ENCODE measurements around the gene SLC5A9. TPM values are rescaled to one million over a fixed set of nuclear protein-coding genes. Genes with fewer than 3 reads are reported as not detected.

Gene SLC5A9
- polyA plus RNA-seq, 3 donors: 0.15 to 0.42 (median 0.28) TPM

GRCh38 chr1:48250572-48250971 is 28.1 kb downstream of the SLC5A9 start:
- Mint-ChIP-seq H3K9me3 (peaks cover 0 to 6% (median 0%) of the 10 kb centered on the region in 7 donors), H3K36me3 (peaks cover 0 to 2% of the 10 kb centered on the region in 2 donors), H3K4me1 (peaks cover 30% of the 10 kb centered on the region), H3K4me3 (no peak overlapping the region), H3K27ac (peak overlapping the region in 1 of 7 donors; percentile 55), H3K27me3 (ENCODE audit: low read depth in 3 of 3) (peaks cover 2 to 6% (median 2%) of the 10 kb centered on the region in 3 donors)
- H3K4me1 ChIP-seq (ENCODE audit: control insufficient read depth in 1 of 2, insufficient read depth in 2 of 2, low read length in 2 of 2): peaks cover 23 to 24% of the 10 kb centered on the region in 2 donors
- no peak overlapping the region for H3K27ac ChIP-seq (ENCODE audit: low read depth in 1 of 2, low read length in 2 of 2)
- TF ChIP-seq, protein P1, sequence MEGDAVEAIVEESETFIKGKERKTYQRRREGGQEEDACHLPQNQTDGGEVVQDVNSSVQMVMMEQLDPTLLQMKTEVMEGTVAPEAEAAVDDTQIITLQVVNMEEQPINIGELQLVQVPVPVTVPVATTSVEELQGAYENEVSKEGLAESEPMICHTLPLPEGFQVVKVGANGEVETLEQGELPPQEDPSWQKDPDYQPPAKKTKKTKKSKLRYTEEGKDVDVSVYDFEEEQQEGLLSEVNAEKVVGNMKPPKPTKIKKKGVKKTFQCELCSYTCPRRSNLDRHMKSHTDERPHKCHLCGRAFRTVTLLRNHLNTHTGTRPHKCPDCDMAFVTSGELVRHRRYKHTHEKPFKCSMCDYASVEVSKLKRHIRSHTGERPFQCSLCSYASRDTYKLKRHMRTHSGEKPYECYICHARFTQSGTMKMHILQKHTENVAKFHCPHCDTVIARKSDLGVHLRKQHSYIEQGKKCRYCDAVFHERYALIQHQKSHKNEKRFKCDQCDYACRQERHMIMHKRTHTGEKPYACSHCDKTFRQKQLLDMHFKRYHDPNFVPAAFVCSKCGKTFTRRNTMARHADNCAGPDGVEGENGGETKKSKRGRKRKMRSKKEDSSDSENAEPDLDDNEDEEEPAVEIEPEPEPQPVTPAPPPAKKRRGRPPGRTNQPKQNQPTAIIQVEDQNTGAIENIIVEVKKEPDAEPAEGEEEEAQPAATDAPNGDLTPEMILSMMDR (IDR thresholded peaks at IDR 0.05): no peak
- H3K9me3 ChIP-seq (replicated peaks in 1 of 2; ENCODE audit: control insufficient read depth in 1 of 2, insufficient read depth in 1 of 2, low read length in 2 of 2): no peaks in the 10 kb centered on the region
- no peaks in the 10 kb centered on the region for H4K20me1 ChIP-seq (ENCODE audit: insufficient read depth, low read length)
- H3K27me3 ChIP-seq (ENCODE audit: control insufficient read depth in 2 of 2, insufficient read depth in 2 of 2, low read length in 2 of 2): no peaks in the 10 kb centered on the region
- no peaks in the 10 kb centered on the region for H3K36me3 ChIP-seq (replicated peaks in 1 of 2; ENCODE audit: control insufficient read depth in 1 of 2, insufficient read depth in 2 of 2, low read length in 2 of 2)
- intact Hi-C loops (cut with micrococcal nuclease): no loop called here
- WGBS (ENCODE audit: insufficient coverage): 60% methylated on average over 1 of the region's 3 CpGs
- DNase-seq: no peak
- H3K79me2 ChIP-seq (ENCODE audit: insufficient read depth, low read length): no peaks in the 10 kb centered on the region
- no peak overlapping the region for H3K4me3 ChIP-seq (replicated peaks in 1 of 3; ENCODE audit: low read depth in 2 of 3, low read length in 3 of 3)
- no peak overlapping the region for H3K4me2 ChIP-seq (replicated peaks; ENCODE audit: extremely low read depth, low read length, poor library complexity, severe bottlenecking)
- no peak overlapping the region for H3K9ac ChIP-seq (ENCODE audit: insufficient read depth, low read length, poor library complexity, severe bottlenecking)
- no peak overlapping the region for H2AFZ ChIP-seq (ENCODE audit: insufficient read depth, low read depth, low read length, poor library complexity, severe bottlenecking)

- peaks cover 2 to 6% (median 3%) of the 10 kb centered on the region in 3 donors for H3K27me3 Mint-ChIP-seq (ENCODE audit: low read depth in 3 of 3)
- Histone ChIP-seq H3K27me3 (ENCODE audit: control insufficient read depth in 2 of 2, insufficient read depth in 2 of 2, low read length in 2 of 2) (no peaks in the 10 kb centered on the region), H3K9ac (ENCODE audit: insufficient read depth, low read length, poor library complexity, severe bottlenecking) (no peak overlapping the region), H2AFZ (ENCODE audit: insufficient read depth, low read depth, low read length, poor library complexity, severe bottlenecking) (no peak overlapping the region), H3K4me1 (ENCODE audit: control insufficient read depth in 1 of 2, insufficient read depth in 2 of 2, low read length in 2 of 2) (peaks cover 16 to 17% of the 10 kb centered on the region in 2 donors), H3K9me3 (replicated peaks in 1 of 2; ENCODE audit: control insufficient read depth in 1 of 2, insufficient read depth in 1 of 2, low read length in 2 of 2) (no peaks in the 10 kb centered on the region), H3K36me3 (replicated peaks in 1 of 2; ENCODE audit: control insufficient read depth in 1 of 2, insufficient read depth in 2 of 2, low read length in 2 of 2) (no peaks in the 10 kb centered on the region), H3K79me2 (ENCODE audit: insufficient read depth, low read length) (no peaks in the 10 kb centered on the region), H3K4me2 (replicated peaks; ENCODE audit: extremely low read depth, low read length, poor library complexity, severe bottlenecking) (no peak overlapping the region), H3K4me3 (replicated peaks in 1 of 3; ENCODE audit: low read depth in 2 of 3, low read length in 3 of 3) (no peak overlapping the region), H4K20me1 (ENCODE audit: insufficient read depth, low read length) (no peaks in the 10 kb centered on the region), H3K27ac (ENCODE audit: low read depth in 1 of 2, low read length in 2 of 2) (no peak overlapping the region)
- H3K4me3 Mint-ChIP-seq: no peak overlapping the region
- intact Hi-C loops (cut with micrococcal nuclease): no loop called here
- H3K27ac Mint-ChIP-seq: no peak overlapping the region
- peaks cover 24% of the 10 kb centered on the region for H3K4me1 Mint-ChIP-seq
- peaks cover 0 to 2% of the 10 kb centered on the region in 2 donors for H3K36me3 Mint-ChIP-seq
- peaks cover 0 to 6% (median 0%) of the 10 kb centered on the region in 7 donors for H3K9me3 Mint-ChIP-seq
- 100% methylated on average over 2 of the region's 2 CpGs for WGBS (ENCODE audit: insufficient coverage)
- TF ChIP-seq, protein P1 (IDR thresholded peaks at IDR 0.05): no peak
- no peak for DNase-seq
Observed at GRCh38 chr1:48251323-48251722, 28.8 kb downstream of the SLC5A9 start.
